Smooth muscle cell of the brain vasculature (primary cell): ENCODE measurements around the gene RGR.
A peak's percentile ranks its signal among the peaks of the same experiment; 100 is the strongest.

ENCODE experiments used
- DNase-seq: peaks from one replicate; pipeline ENCODE4 v3.0.0-alpha.2; 2012; ENCODE audit warnings: low read depth, low spot score

RGR gene

GRCh38 chr10:84221916-84222315, 22.9 kb upstream of the RGR start:
- DNase-seq: no peak

- no peak for DNase-seq
Observed at GRCh38 chr10:84224411-84225028, 20.3 kb upstream of the RGR start.

GRCh38 chr10:84225427-84226173, 19.3 kb upstream of the RGR start, which contains the start of gene LRIT2:
TSS of gene LRIT2 (minus strand) at chr10:84225544. CDS start at chr10:84225520, 24 bp downstream.
- DNase-seq: no peak

- DNase-seq: no peak
Observed at GRCh38 chr10:84226616-84227015, 18.2 kb upstream of the RGR start.

GRCh38 chr10:84227810-84228209, 17.0 kb upstream of the RGR start:
- DNase-seq: no peak

- no peak for DNase-seq
Observed at GRCh38 chr10:84230359-84230758, 14.5 kb upstream of the RGR start.

- DNase-seq: no peak
Observed at GRCh38 chr10:84232376-84232775, 12.5 kb upstream of the RGR start.

- DNase-seq: no peak
Observed at GRCh38 chr10:84233940-84234339, 10.9 kb upstream of the RGR start.

- DNase-seq: no peak
Observed at GRCh38 chr10:84234479-84234878, 10.4 kb upstream of the RGR start.

- DNase-seq: no peak
Observed at GRCh38 chr10:84235096-84235495, 9.8 kb upstream of the RGR start.

GRCh38 chr10:84236807-84237198, 8.1 kb upstream of the RGR start:
- DNase-seq: no peak

- DNase-seq: no peak
Observed at GRCh38 chr10:84237199-84238051, 7.4 kb upstream of the RGR start.

- DNase-seq: no peak
Observed at GRCh38 chr10:84238909-84239308, 5.9 kb upstream of the RGR start.

- DNase-seq: no peak
Observed at GRCh38 chr10:84241185-84241790, 3.6 kb upstream of the RGR start, which contains the start of gene LRIT1. TSS of gene LRIT1 (minus strand) at chr10:84241546. CDS start at chr10:84241439, 107 bp downstream.

GRCh38 chr10:84243759-84244158, 1.1 kb upstream of the RGR start:
- DNase-seq: no peak

GRCh38 chr10:84247496-84247895, 2.6 kb downstream of the RGR start:
- DNase-seq: no peak

GRCh38 chr10:84248794-84249193, 3.9 kb downstream of the RGR start:
- no peak for DNase-seq

- no peak for DNase-seq
Observed at GRCh38 chr10:84254552-84255478, 10.0 kb downstream of the RGR start.

- DNase-seq: peak; percentile 3
Observed at GRCh38 chr10:84256510-84257342, 11.9 kb downstream of the RGR start.
